A673 (cell line): ENCODE measurements around the gene WSB2.

Experiments
- EZH2 ChIP-seq: fragments of 200-600 bp; sonication (generic); IDR thresholded peaks from 2 replicates; pipeline ENCODE4 v1.6.1; 2017; ENCODE audit warnings: borderline replicate concordance, low read depth, mild to moderate bottlenecking, mixed read lengths, antibody characterized with exemption, low read length; ENCODE audit not compliant: poor library complexity, severe bottlenecking
- TF ChIP-seq, protein P1 (sequence below): fragments of 300-800, 200-600 bp; sonication (generic); conservative IDR thresholded peaks from 2 replicates; pipeline ENCODE4 v1.5.1; 2017; ENCODE audit warnings: low read depth, mild to moderate bottlenecking, antibody characterized with exemption, low read length, moderate library complexity, mixed read lengths

DNA sequence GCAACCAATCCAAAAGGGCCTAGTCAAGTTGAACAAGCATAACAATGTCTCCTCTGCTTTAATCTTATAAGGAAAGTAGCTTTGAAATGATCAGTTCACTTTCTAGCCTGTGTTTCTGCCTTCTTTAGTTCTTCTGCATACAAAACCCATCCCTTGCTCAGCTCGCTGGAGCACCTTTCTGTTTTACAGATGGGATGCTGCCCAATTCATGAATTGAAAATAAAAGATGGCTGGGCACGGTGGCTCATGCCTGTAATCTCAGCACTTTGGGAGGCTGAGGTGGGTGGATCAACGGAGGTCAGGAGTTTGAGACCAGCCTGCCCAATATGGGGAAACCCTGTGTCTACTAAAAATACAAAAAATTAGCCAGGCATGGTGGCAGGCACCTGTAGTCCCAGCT is 49.0 kb downstream of the WSB2 start:
- TF ChIP-seq, protein P1, sequence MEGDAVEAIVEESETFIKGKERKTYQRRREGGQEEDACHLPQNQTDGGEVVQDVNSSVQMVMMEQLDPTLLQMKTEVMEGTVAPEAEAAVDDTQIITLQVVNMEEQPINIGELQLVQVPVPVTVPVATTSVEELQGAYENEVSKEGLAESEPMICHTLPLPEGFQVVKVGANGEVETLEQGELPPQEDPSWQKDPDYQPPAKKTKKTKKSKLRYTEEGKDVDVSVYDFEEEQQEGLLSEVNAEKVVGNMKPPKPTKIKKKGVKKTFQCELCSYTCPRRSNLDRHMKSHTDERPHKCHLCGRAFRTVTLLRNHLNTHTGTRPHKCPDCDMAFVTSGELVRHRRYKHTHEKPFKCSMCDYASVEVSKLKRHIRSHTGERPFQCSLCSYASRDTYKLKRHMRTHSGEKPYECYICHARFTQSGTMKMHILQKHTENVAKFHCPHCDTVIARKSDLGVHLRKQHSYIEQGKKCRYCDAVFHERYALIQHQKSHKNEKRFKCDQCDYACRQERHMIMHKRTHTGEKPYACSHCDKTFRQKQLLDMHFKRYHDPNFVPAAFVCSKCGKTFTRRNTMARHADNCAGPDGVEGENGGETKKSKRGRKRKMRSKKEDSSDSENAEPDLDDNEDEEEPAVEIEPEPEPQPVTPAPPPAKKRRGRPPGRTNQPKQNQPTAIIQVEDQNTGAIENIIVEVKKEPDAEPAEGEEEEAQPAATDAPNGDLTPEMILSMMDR = no peak
- TF ChIP-seq EZH2 = no peak
